Measurements from ENCODE around the gene ARHGEF11. TPM values are rescaled to one million over a fixed set of nuclear protein-coding genes. Genes with fewer than 3 reads are reported as not detected.
A peak's percentile ranks its signal among the peaks of the same experiment; 100 is the strongest.

Gene ARHGEF11
- total RNA-seq, 1 donor from 2014 or later, result 52.7 TPM

GRCh38 chr1:156980551-156980950 lies 65.0 kb downstream of the ARHGEF11 start:
- no peaks in the 10 kb centered on the region for H3K9me3 Mint-ChIP-seq
- H3K27me3 Mint-ChIP-seq (ENCODE audit: low read depth), result no peaks in the 10 kb centered on the region
- no peaks in the 10 kb centered on the region for H3K4me1 Mint-ChIP-seq
- no peak for DNase-seq (ENCODE audit: low read depth, low spot score)
- H3K27ac Mint-ChIP-seq (ENCODE audit: unreplicated experiment), result no peak overlapping the region
- peaks cover 34% of the 10 kb centered on the region for H3K36me3 Mint-ChIP-seq (ENCODE audit: low read depth)
- no peak overlapping the region for H3K4me3 Mint-ChIP-seq
- no peak for TF ChIP-seq CTCF (conservative IDR thresholded peaks at IDR 0.05)

- no peak overlapping the region for H3K27ac Mint-ChIP-seq (ENCODE audit: unreplicated experiment)
- H3K36me3 Mint-ChIP-seq (ENCODE audit: low read depth), result peaks cover 44% of the 10 kb centered on the region
- no peak for TF ChIP-seq CTCF (conservative IDR thresholded peaks at IDR 0.05)
- no peaks in the 10 kb centered on the region for H3K4me1 Mint-ChIP-seq
- no peak for DNase-seq (ENCODE audit: low read depth, low spot score)
- H3K9me3 Mint-ChIP-seq, result no peaks in the 10 kb centered on the region
- H3K27me3 Mint-ChIP-seq (ENCODE audit: low read depth), result no peaks in the 10 kb centered on the region
- H3K4me3 Mint-ChIP-seq, result no peak overlapping the region
Observed at GRCh38 chr1:156975084-156975483, 70.5 kb downstream of the ARHGEF11 start.

DNA sequence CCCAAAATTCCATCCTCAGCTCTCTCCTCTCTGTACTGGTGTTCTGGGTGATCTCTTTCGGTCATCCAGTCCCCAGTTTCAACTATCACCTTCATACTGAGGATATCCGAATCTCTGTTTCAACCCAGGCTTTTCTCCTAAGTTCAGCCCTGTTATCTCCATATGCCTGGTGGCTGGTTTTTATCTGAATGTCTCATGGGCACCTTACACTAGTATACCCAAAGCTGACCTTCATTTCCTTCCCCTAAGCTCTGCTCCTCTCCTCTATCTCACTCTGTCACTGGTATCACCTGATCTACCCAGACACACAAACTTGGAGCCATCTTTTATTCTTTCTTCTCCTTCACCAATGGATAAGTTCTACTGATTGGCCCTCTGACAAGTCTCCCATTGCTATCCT lies 72.1 kb downstream of the ARHGEF11 start:
- Mint-ChIP-seq H3K9me3 (no peaks in the 10 kb centered on the region), H3K27me3 (ENCODE audit: low read depth) (no peaks in the 10 kb centered on the region), H3K4me3 (no peak overlapping the region), H3K36me3 (ENCODE audit: low read depth) (peaks cover 49% of the 10 kb centered on the region), H3K27ac (ENCODE audit: unreplicated experiment) (peak overlapping the region; percentile 7), H3K4me1 (no peaks in the 10 kb centered on the region)
- no peak for DNase-seq (ENCODE audit: low read depth, low spot score)
- TF ChIP-seq CTCF (conservative IDR thresholded peaks at IDR 0.05), result no peak

GRCh38 chr1:156970017-156970416 lies 75.5 kb downstream of the ARHGEF11 start:
- H3K4me3 Mint-ChIP-seq, result no peak overlapping the region
- H3K27me3 Mint-ChIP-seq (ENCODE audit: low read depth), result no peaks in the 10 kb centered on the region
- H3K36me3 Mint-ChIP-seq (ENCODE audit: low read depth), result peaks cover 27% of the 10 kb centered on the region
- H3K27ac Mint-ChIP-seq (ENCODE audit: unreplicated experiment), result no peak overlapping the region
- H3K9me3 Mint-ChIP-seq, result no peaks in the 10 kb centered on the region
- no peaks in the 10 kb centered on the region for H3K4me1 Mint-ChIP-seq
- no peak for DNase-seq (ENCODE audit: low read depth, low spot score)
- peak; percentile 30 for TF ChIP-seq CTCF (conservative IDR thresholded peaks at IDR 0.05)

GRCh38 chr1:156969496-156969895 lies 76.0 kb downstream of the ARHGEF11 start:
- no peaks in the 10 kb centered on the region for H3K9me3 Mint-ChIP-seq
- H3K27ac Mint-ChIP-seq (ENCODE audit: unreplicated experiment), result no peak overlapping the region

More at GRCh38 chr1:156969496-156969895, 76.0 kb downstream of the ARHGEF11 start:
- Mint-ChIP-seq H3K4me1 (no peaks in the 10 kb centered on the region), H3K4me3 (no peak overlapping the region), H3K27me3 (ENCODE audit: low read depth) (no peaks in the 10 kb centered on the region), H3K36me3 (ENCODE audit: low read depth) (peaks cover 22% of the 10 kb centered on the region)
- no peak for TF ChIP-seq CTCF (conservative IDR thresholded peaks at IDR 0.05)
- no peak for DNase-seq (ENCODE audit: low read depth, low spot score)
